GM12878 (cell line): ENCODE measurements around the gene NHLRC4. TPM values are rescaled to one million over a fixed set of nuclear protein-coding genes. Genes with fewer than 3 reads are reported as not detected.
A peak's percentile ranks its signal among the peaks of the same experiment; 100 is the strongest.

Experiments
- ATAC-seq: fragments of 200-7000 bp; cut with Tn5 transposase; 3 replicates; pipeline ENCODE4 v1.9.1; 2020; ENCODE audit warnings: mild to moderate bottlenecking, moderate library complexity
- BruUV-seq: library from RNA; stranded (reverse); fragments of 400-500 nt; replicated peaks from 2 replicates; lab custom pipeline; 2021; lab: Mats Ljungman, UMichigan
- CTCF ChIA-PET: fragments of 300-600 bp; sonication (Branson Sonifier 250); formaldehyde crosslinking; extraction: SDS; loops from one replicate; lab custom pipeline; 2021; ENCODE audit warnings: inconsistent platforms; lab: Yijun Ruan, JAX
- POLR2A ChIA-PET: fragments of 350-600 bp; formaldehyde crosslinking; extraction: SDS; loops from one replicate; lab custom pipeline; 2021; ENCODE audit warnings: inconsistent platforms; lab: Charles Lee
- RAD21 ChIA-PET: fragments of 300-600 bp; sonication (Branson Sonifier 250); formaldehyde crosslinking; loops from one replicate; lab custom pipeline; 2023; ENCODE audit warnings: antibody characterized with exemption; ENCODE audit not compliant: unreplicated experiment; lab: Charles Lee
- SMC1A ChIA-PET: fragments of 300-600 bp; sonication (Branson Sonifier 250); formaldehyde crosslinking; loops from one replicate; lab custom pipeline; 2023; ENCODE audit not compliant: unreplicated experiment, uncharacterized antibody; lab: Charles Lee
- DNase-seq: peaks from one replicate; pipeline ENCODE4 v3.0.0-alpha.2; 2011; ENCODE audit warnings: low read depth, low spot score
- FAIRE-seq: peaks from 3 replicates; lab custom pipeline; 2011; peaks lifted over from hg19 to GRCh38; lab: Jason Lieb, UNC
- H2AFZ ChIP-seq: 2 replicates; pipeline ENCODE4 v1.6.0; 2011; ENCODE audit warnings: low read depth, low read length, control low read depth; ENCODE audit not compliant: control insufficient read depth
- H3K27ac ChIP-seq: 2 replicates; pipeline ENCODE4 v1.5.1; 2011; ENCODE audit warnings: control low read depth; ENCODE audit not compliant: control insufficient read depth, insufficient read depth
- H3K27me3 ChIP-seq, 2 experiments: replicated peaks in 1 of 2; 2 replicates each; pipeline versions ENCODE4 v1.6.0 to v1.6.1; 2011; ENCODE audit warnings: low read length in 1 of 2; ENCODE audit not compliant: control insufficient read depth in 2 of 2, insufficient read depth in 2 of 2
- H3K36me3 ChIP-seq, 2 experiments: 2 replicates each; pipeline ENCODE4 v1.5.1; 2011; ENCODE audit warnings: low read length in 1 of 2; ENCODE audit not compliant: control insufficient read depth in 2 of 2, insufficient read depth in 2 of 2
- H3K4me1 ChIP-seq: 2 replicates; pipeline ENCODE4 v1.6.1; 2011; ENCODE audit warnings: mild to moderate bottlenecking, low read length, moderate library complexity, mixed read lengths; ENCODE audit not compliant: control insufficient read depth, insufficient read depth
- H3K4me2 ChIP-seq: 2 replicates; pipeline ENCODE4 v1.6.0; 2011; ENCODE audit warnings: control low read depth; ENCODE audit not compliant: control insufficient read depth, insufficient read depth
- H3K4me3 ChIP-seq: fragments of 200-600 bp; sonication (generic); 2 replicates; pipeline ENCODE4 v1.5.1; 2016
- H3K79me2 ChIP-seq: 2 replicates; pipeline ENCODE4 v1.6.0; 2011; ENCODE audit warnings: low read length; ENCODE audit not compliant: control insufficient read depth, insufficient read depth
- H3K9ac ChIP-seq: 2 replicates; pipeline ENCODE4 v1.8.0; 2011; ENCODE audit warnings: low read length, control low read depth, mixed read lengths; ENCODE audit not compliant: control insufficient read depth, insufficient read depth
- H3K9me3 ChIP-seq: replicated peaks from 3 replicates; pipeline ENCODE4 v1.5.1; 2011; ENCODE audit warnings: mild to moderate bottlenecking, low read length; ENCODE audit not compliant: control insufficient read depth, insufficient read depth
- H4K20me1 ChIP-seq: 2 replicates; pipeline ENCODE4 v1.6.0; 2011; ENCODE audit not compliant: control insufficient read depth, insufficient read depth
- ASH2L ChIP-seq: fragments of 300-600, 200-600 bp; sonication (generic); IDR thresholded peaks from 2 replicates; pipeline ENCODE4 v1.6.1; 2017; ENCODE audit warnings: low read depth, mild to moderate bottlenecking, borderline replicate concordance
- BCL11A ChIP-seq: IDR thresholded peaks from 2 replicates; pipeline ENCODE4 v1.6.1; 2011; ENCODE audit warnings: low read depth, low read length
- CHD1 ChIP-seq: IDR thresholded peaks from 2 replicates; pipeline ENCODE4 v1.6.1; 2012; ENCODE audit warnings: low read depth, low read length, improper control_type of control experiment
- CUX1 ChIP-seq: IDR thresholded peaks from 2 replicates; pipeline ENCODE4 v1.6.1; 2012; ENCODE audit warnings: improper control_type of control experiment, low read depth, low read length; ENCODE audit not compliant: insufficient replicate concordance
- FOXM1 ChIP-seq: IDR thresholded peaks from 2 replicates; pipeline ENCODE4 v1.6.1; 2012; ENCODE audit warnings: low read depth, mild to moderate bottlenecking, inconsistent platforms, low read length, moderate library complexity
- GATAD2B ChIP-seq: fragments of 450-650 bp; conservative IDR thresholded peaks from 2 replicates; pipeline ENCODE4 v1.6.1; 2017; ENCODE audit warnings: low read depth, mild to moderate bottlenecking, moderate library complexity
- IRF3 ChIP-seq: fragments of 450-650 bp; IDR thresholded peaks from 2 replicates; pipeline ENCODE4 v1.6.1; 2014; ENCODE audit warnings: mild to moderate bottlenecking
- MYC ChIP-seq: IDR thresholded peaks from 2 replicates; pipeline ENCODE4 v1.6.1; 2011; ENCODE audit warnings: mild to moderate bottlenecking, low read length, moderate library complexity, inconsistent platforms; ENCODE audit not compliant: insufficient read depth, insufficient replicate concordance, insufficient read length, severe bottlenecking
- POU2F2 ChIP-seq: IDR thresholded peaks from 3 replicates; pipeline ENCODE4 v1.6.1; 2011; ENCODE audit warnings: low read depth, mild to moderate bottlenecking, low read length, borderline replicate concordance
- SMAD1 ChIP-seq: fragments of 450-650 bp; IDR thresholded peaks from 2 replicates; pipeline ENCODE4 v1.6.1; 2018; ENCODE audit warnings: mild to moderate bottlenecking, low read depth; ENCODE audit not compliant: partially characterized antibody
- TCF12 ChIP-seq: IDR thresholded peaks from 2 replicates; pipeline ENCODE4 v1.6.1; 2011; ENCODE audit warnings: low read depth, mild to moderate bottlenecking, low read length
- ZNF592 ChIP-seq: fragments of 450-650 bp; IDR thresholded peaks from 2 replicates; pipeline ENCODE4 v1.6.1; 2017; ENCODE audit warnings: mild to moderate bottlenecking, moderate library complexity
- WGBS: methylation state at CpG from one replicate; pipeline ENCODE4 v1.1.6; 2016; ENCODE audit warnings: low lambda C conversion rate; ENCODE audit not compliant: insufficient replicate concordance, insufficient coverage; ENCODE audit errors: missing lambda C conversion rate; 5-methylcytosine and 5-hydroxymethylcytosine counted together
- in situ Hi-C: fragments of 300-500 bp; cut with MboI; formaldehyde crosslinking; loops from 9 replicates; pipeline ENCODE4 v1.14.3; 2018; ENCODE audit warnings: mixed read lengths
- intact Hi-C: fragments of 100-400 bp; cut with micrococcal nuclease; formaldehyde crosslinking; loops from one replicate; pipeline ENCODE4 v1.14.2; 2022; ENCODE audit not compliant: unreplicated experiment
- polyA plus RNA-seq, 11 experiments: library from polyadenylated mRNA; depleted of rRNA in 4 of 11; unstranded in 6 of 11; stranded (reverse) in 5 of 11; fragments of >200 nt; fragmentation: Nextera tagmentation in 4 of 11; fragmentation: Illumina TruSeq in 1 of 11; extraction: Ambion mirVana in 4 of 11; extraction: Trizol in 1 of 11; gene quantifications; 1 replicate in 1 of 11; 2 replicates in 10 of 11; pipeline versions ENCODE4 v1.2.1 to v1.2.3, GENCODE V29; 2011 to 2016; ENCODE audit warnings: inconsistent platforms in 2 of 11, missing spikeins in 2 of 11, low read depth in 1 of 11
- total RNA-seq, 4 experiments: library from RNA; depleted of rRNA in 3 of 4; stranded (reverse); fragments of >200 nt in 3 of 4; fragmentation: Illumina TruSeq in 1 of 4; extraction: Trizol in 1 of 4; gene quantifications; 2 replicates each; pipeline versions ENCODE4 v1.2.1 to v1.2.3, GENCODE V29; 2013 to 2021

NHLRC4 gene
- total and polyA plus RNA-seq, 10 of the 15 experiments (the other 5 are each of a cell fraction or from before 2014, with no cell fraction given), result 0.07 to 1.1 (median 0.57) TPM; not detected in 3

GRCh38 chr16:588889-589657, 22.3 kb downstream of the NHLRC4 start:
- ChIA-PET POLR2A (interaction anchor here (0.7 to 2.5 kb wide), 6 partner anchors 18 to 492 kb away, joined by 3 to 7 read pairs (median 4); partner anchors contain the start of genes METTL26 and NHLRC4), CTCF (interaction anchor here (1.8 kb wide), 1 partner anchor 10 kb away, joined by 5 read pairs; no protein-coding TSS in a partner anchor), SMC1A (no interaction called here), RAD21 (no interaction called here)
- Histone ChIP-seq H3K4me2 (peak overlapping the region; percentile 90), H3K4me3 (peak overlapping the region; percentile 94), H3K9ac (peak overlapping the region; percentile 81), H4K20me1 (no peaks in the 10 kb centered on the region), H3K9me3 (no peaks in the 10 kb centered on the region), H2AFZ (peak overlapping the region; percentile 87), H3K27ac (peak overlapping the region; percentile 85), H3K79me2 (peaks cover 28% of the 10 kb centered on the region), H3K27me3 (no peaks in the 10 kb centered on the region), H3K4me1 (peaks cover 15% of the 10 kb centered on the region), H3K36me3 (no peaks in the 10 kb centered on the region)
- intact Hi-C loops, result loop anchor here (1.0 kb wide), 1 partner anchor 47 kb away; the partner anchor contains the start of gene METTL26
- DNase-seq, result peak; percentile 75
- BruUV-seq, result no TSS peak
- in situ Hi-C loops, result no loop called here
- WGBS, result under 1% methylated on average over 104 of the region's 107 CpGs
- ATAC-seq, result peak; percentile 87
- peak; percentile 86 for FAIRE-seq
- TF ChIP-seq IRF3 (no peak), POU2F2 (no peak; the same call in 2 of the 3 replicates), CUX1 (no peak), GATAD2B (peak; percentile 98), ASH2L (no peak), CHD1 (no peak), ZNF592 (0 out of 2 replicates have a peak, but pooled peaks have one; percentile 43), SMAD1 (no peak), MYC (peak; percentile 49), TCF12 (no peak), FOXM1 (no peak), BCL11A (no peak)
